Measurements from ENCODE around the gene ZBTB40.

The ZBTB40 gene

GRCh38 chr1:22473952-22474351, 22.3 kb downstream of the ZBTB40 start:
- no peak for TF ChIP-seq CTCF (IDR thresholded peaks at IDR 0.05; ENCODE audit: low read depth, low read length, missing control alignments)
- H3K4me3 ChIP-seq (replicated peaks; ENCODE audit: low read depth, low read length), result no peak overlapping the region
- DNase-seq (ENCODE audit: extremely low read depth, low read depth), result no peak

GRCh38 chr1:22476566-22476965, 24.9 kb downstream of the ZBTB40 start:
- no peak for DNase-seq (ENCODE audit: extremely low read depth, low read depth)
- TF ChIP-seq CTCF (IDR thresholded peaks at IDR 0.05; ENCODE audit: low read depth, low read length, missing control alignments), result no peak
- no peak overlapping the region for H3K4me3 ChIP-seq (replicated peaks; ENCODE audit: low read depth, low read length)

GRCh38 chr1:22483121-22483520, 31.5 kb downstream of the ZBTB40 start:
- no peak for DNase-seq (ENCODE audit: extremely low read depth, low read depth)
- H3K4me3 ChIP-seq (replicated peaks; ENCODE audit: low read depth, low read length), result no peak overlapping the region
- no peak for TF ChIP-seq CTCF (IDR thresholded peaks at IDR 0.05; ENCODE audit: low read depth, low read length, missing control alignments)

GRCh38 chr1:22484706-22485345, 33.2 kb downstream of the ZBTB40 start:
- no peak for TF ChIP-seq CTCF (IDR thresholded peaks at IDR 0.05; ENCODE audit: low read depth, low read length, missing control alignments)
- no peak for DNase-seq (ENCODE audit: extremely low read depth, low read depth)
- H3K4me3 ChIP-seq (replicated peaks; ENCODE audit: low read depth, low read length), result no peak overlapping the region

- no peak for DNase-seq (ENCODE audit: extremely low read depth, low read depth)
- no peak overlapping the region for H3K4me3 ChIP-seq (replicated peaks; ENCODE audit: low read depth, low read length)
- no peak for TF ChIP-seq CTCF (IDR thresholded peaks at IDR 0.05; ENCODE audit: low read depth, low read length, missing control alignments)
These were observed 33.8 kb downstream of the ZBTB40 start for GRCh38 chr1:22485431-22485830.

- TF ChIP-seq CTCF (IDR thresholded peaks at IDR 0.05; ENCODE audit: low read depth, low read length, missing control alignments), result no peak
- no peak for DNase-seq (ENCODE audit: extremely low read depth, low read depth)
- no peak overlapping the region for H3K4me3 ChIP-seq (replicated peaks; ENCODE audit: low read depth, low read length)
These were observed 36.1 kb downstream of the ZBTB40 start for GRCh38 chr1:22487781-22488180.

- TF ChIP-seq CTCF (IDR thresholded peaks at IDR 0.05; ENCODE audit: low read depth, low read length, missing control alignments), result no peak
- no peak for DNase-seq (ENCODE audit: extremely low read depth, low read depth)
These were observed 36.7 kb downstream of the ZBTB40 start for GRCh38 chr1:22488319-22488718.

More at GRCh38 chr1:22488319-22488718, 36.7 kb downstream of the ZBTB40 start:
- no peak overlapping the region for H3K4me3 ChIP-seq (replicated peaks; ENCODE audit: low read depth, low read length)
